ENCODE data around the gene LURAP1L.
A peak's percentile ranks its signal among the peaks of the same experiment; 100 is the strongest.

LURAP1L gene

GRCh38 chr9:12770261-12770660, 4.6 kb upstream of the LURAP1L start:
- H3K36me3 ChIP-seq (ENCODE audit: control insufficient read depth, insufficient read depth, low read length), result no peaks in the 10 kb centered on the region
- no peak overlapping the region for H3K4me3 ChIP-seq (replicated peaks; ENCODE audit: low read depth, low read length)
- DNase-seq (ENCODE audit: extremely low read depth, insufficient read length), result no peak
- TF ChIP-seq CTCF (IDR thresholded peaks at IDR 0.05; ENCODE audit: insufficient read depth, low read length, poor library complexity, severe bottlenecking), result no peak
- no peaks in the 10 kb centered on the region; the same call in 1 of the 2 replicates for H3K27me3 ChIP-seq (replicated peaks; ENCODE audit: control insufficient read depth, insufficient read depth, low read length)

DNA sequence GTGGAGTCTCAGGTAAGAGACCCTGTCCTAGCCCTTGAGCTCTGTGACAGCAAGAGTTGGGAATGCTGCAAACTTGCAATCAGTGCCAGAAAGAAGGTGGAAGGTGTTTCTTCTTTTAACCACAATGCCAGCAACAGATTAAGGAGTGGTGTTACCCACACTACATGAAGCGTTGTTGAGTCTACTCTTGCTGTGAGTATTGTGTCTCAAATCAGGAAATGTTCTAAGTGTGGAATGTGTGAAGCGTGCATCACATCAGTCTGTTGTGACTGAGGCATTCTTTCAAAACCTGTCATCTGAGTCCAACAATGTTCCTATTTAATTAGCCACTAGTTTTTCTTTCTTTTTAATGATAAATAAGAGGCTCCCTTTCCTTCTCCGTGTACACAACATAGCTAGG, 2.9 kb upstream of the LURAP1L start:
- DNase-seq (ENCODE audit: extremely low read depth, insufficient read length), result no peak
- Histone ChIP-seq H3K27me3 (replicated peaks; ENCODE audit: control insufficient read depth, insufficient read depth, low read length) (no peaks in the 10 kb centered on the region; the same call in 1 of the 2 replicates), H3K4me3 (replicated peaks; ENCODE audit: low read depth, low read length) (no peak overlapping the region), H3K36me3 (ENCODE audit: control insufficient read depth, insufficient read depth, low read length) (no peaks in the 10 kb centered on the region)
- no peak for TF ChIP-seq CTCF (IDR thresholded peaks at IDR 0.05; ENCODE audit: insufficient read depth, low read length, poor library complexity, severe bottlenecking)

DNA sequence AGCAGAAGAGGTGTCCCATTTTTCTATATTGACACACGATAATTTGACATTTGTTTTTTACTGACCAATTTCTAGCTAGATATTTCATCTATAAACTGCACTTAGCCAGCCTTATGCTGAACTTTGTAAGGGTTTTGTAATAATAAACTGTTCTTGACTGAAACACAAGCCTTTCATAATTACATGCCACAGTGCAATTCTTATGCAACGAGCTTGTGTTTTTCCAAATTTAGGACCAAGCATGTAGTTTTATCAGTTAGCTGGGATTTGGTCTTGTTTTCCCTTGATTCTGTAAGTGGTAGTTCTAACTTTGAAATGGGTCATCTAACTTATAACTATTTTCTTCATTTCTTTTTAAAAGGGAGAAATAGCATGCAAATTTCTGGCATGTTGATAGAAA, 1.3 kb upstream of the LURAP1L start:
- TF ChIP-seq CTCF (IDR thresholded peaks at IDR 0.05; ENCODE audit: insufficient read depth, low read length, poor library complexity, severe bottlenecking), result no peak
- Histone ChIP-seq H3K27me3 (replicated peaks; ENCODE audit: control insufficient read depth, insufficient read depth, low read length) (no peaks in the 10 kb centered on the region; the same call in 1 of the 2 replicates), H3K4me3 (replicated peaks; ENCODE audit: low read depth, low read length) (no peak overlapping the region)

DNA sequence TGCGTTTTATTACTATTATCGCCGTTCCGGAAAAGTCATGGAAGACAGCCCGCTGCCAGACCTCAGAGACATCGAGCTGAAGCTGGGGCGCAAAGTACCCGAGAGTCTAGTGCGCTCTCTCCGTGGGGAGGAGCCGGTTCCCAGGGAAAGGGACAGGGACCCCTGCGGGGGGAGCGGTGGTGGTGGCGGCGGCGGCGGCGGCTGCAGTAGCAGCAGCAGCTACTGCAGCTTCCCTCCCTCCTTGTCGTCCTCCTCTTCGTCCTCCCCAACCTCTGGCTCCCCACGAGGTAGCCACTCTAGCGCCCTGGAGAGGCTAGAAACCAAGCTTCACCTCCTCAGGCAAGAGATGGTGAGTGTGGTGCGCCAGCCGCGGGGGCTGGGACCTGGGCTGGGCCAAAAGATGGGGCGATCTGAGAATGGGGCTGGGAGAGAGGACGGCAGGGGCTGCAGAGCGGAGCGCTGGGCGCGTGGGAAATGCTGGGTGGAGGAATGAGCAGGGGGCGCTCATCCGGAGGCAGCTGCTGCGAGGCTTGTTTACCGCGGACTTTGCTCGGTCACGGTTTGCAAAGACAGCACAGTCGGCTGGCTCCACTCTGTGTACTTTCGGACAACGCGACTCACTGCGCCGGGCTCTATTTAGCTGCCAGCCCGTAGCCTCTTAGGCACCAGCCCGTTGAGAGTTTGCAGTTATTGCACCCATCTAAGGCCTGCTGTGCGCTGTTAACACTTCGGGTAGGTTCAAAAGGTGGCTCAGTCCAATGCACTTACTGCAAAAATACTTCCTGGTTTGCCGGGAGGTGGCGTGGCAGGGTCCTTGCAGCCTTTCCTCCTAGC, 1.1 kb downstream of the LURAP1L start:
- H3K36me3 ChIP-seq (ENCODE audit: control insufficient read depth, insufficient read depth, low read length), result no peaks in the 10 kb centered on the region
- no peaks in the 10 kb centered on the region; the same call in 1 of the 2 replicates for H3K27me3 ChIP-seq (replicated peaks; ENCODE audit: control insufficient read depth, insufficient read depth, low read length)
- H3K4me3 ChIP-seq (replicated peaks; ENCODE audit: low read depth, low read length), result peak overlapping the region; percentile 54
- peak; percentile 27 for TF ChIP-seq CTCF (IDR thresholded peaks at IDR 0.05; ENCODE audit: insufficient read depth, low read length, poor library complexity, severe bottlenecking)
- DNase-seq (ENCODE audit: extremely low read depth, insufficient read length), result peak; percentile 69

More for the DNA sequence above, 1.3 kb upstream of the LURAP1L start:
- no peak for DNase-seq (ENCODE audit: extremely low read depth, insufficient read length)
- no peaks in the 10 kb centered on the region for H3K36me3 ChIP-seq (ENCODE audit: control insufficient read depth, insufficient read depth, low read length)

GRCh38 chr9:12776513-12777055, 1.8 kb downstream of the LURAP1L start:
- Histone ChIP-seq H3K4me3 (replicated peaks; ENCODE audit: low read depth, low read length) (no peak overlapping the region; the same call in 1 of the 2 replicates), H3K27me3 (replicated peaks; ENCODE audit: control insufficient read depth, insufficient read depth, low read length) (no peaks in the 10 kb centered on the region; the same call in 1 of the 2 replicates), H3K36me3 (ENCODE audit: control insufficient read depth, insufficient read depth, low read length) (no peaks in the 10 kb centered on the region)
- no peak for TF ChIP-seq CTCF (IDR thresholded peaks at IDR 0.05; ENCODE audit: insufficient read depth, low read length, poor library complexity, severe bottlenecking)
- DNase-seq (ENCODE audit: extremely low read depth, insufficient read length), result no peak

All from GM06990 (cell line).